Thyroid gland (tissue), 4 donors: ENCODE results near the gene XPO1. TPM values are rescaled to one million over a fixed set of nuclear protein-coding genes. Genes with fewer than 3 reads are reported as not detected.

ENCODE experiments used
- DNase-seq, 2 donors: peaks; one replicate each; pipeline ENCODE4 v3.0.0-alpha.2; 2019
- H3K27ac ChIP-seq, 3 donors: fragments of 200-600 bp; sonication (generic); 1 replicate in 2 of 3; 2 replicates in 1 of 3; pipeline ENCODE4 v1.5.1; 2016 to 2019; ENCODE audit warnings: mild to moderate bottlenecking in 1 of 3, moderate library complexity in 1 of 3
- H3K27me3 ChIP-seq: fragments of 200-600 bp; sonication (generic); one replicate; pipeline ENCODE4 v1.5.1; 2019
- H3K36me3 ChIP-seq, 2 donors: fragments of 200-600 bp; sonication (generic); one replicate each; pipeline ENCODE4 v1.5.1; 2016 to 2019
- H3K4me1 ChIP-seq, 2 donors: fragments of 200-600 bp; sonication (generic); one replicate each; pipeline ENCODE4 v1.5.1; 2017 to 2019
- H3K4me3 ChIP-seq, 3 donors: fragments of 200-600 bp; sonication (generic); replicated peaks in 1 of 3; 1 replicate in 2 of 3; 2 replicates in 1 of 3; pipeline ENCODE4 v1.5.1; 2016; ENCODE audit warnings: mild to moderate bottlenecking in 1 of 3
- H3K9me3 ChIP-seq: fragments of 200-600 bp; sonication (generic); one replicate; pipeline ENCODE4 v1.5.1; 2017
- CTCF ChIP-seq, 6 experiments: fragments of 200-600 bp in 3 of 6; fragments of 450-650 bp in 3 of 6; sonication (generic) in 3 of 6; IDR thresholded peaks; one replicate each; pipeline ENCODE4 v1.5.1; 2016 to 2019; ENCODE audit warnings: antibody characterized with exemption in 6 of 6, mild to moderate bottlenecking in 2 of 6, inconsistent platforms in 1 of 6, moderate library complexity in 1 of 6
- POLR2A ChIP-seq, 2 donors: fragments of 450-650 bp; IDR thresholded peaks; one replicate each; pipeline ENCODE4 v1.6.1; 2017; ENCODE audit warnings: antibody characterized with exemption in 2 of 2, mild to moderate bottlenecking in 2 of 2, moderate library complexity in 1 of 2
- WGBS, 2 donors: methylation state at CpG; one replicate each; pipeline ENCODE4 v1.1.5; 2017; 5-methylcytosine and 5-hydroxymethylcytosine counted together
- intact Hi-C: fragments of 100-400 bp; cut with DNase I; formaldehyde crosslinking; loops from one replicate; pipeline ENCODE4 v1.15.1; 2023
- total RNA-seq, 4 donors: library from RNA; depleted of rRNA; stranded (reverse); fragments of >200 nt; gene quantifications; one replicate each; pipeline ENCODE4 v1.2.3, GENCODE V29; 2016

Gene XPO1
- total RNA-seq, 4 donors from 2014 or later = 104 to 128 (median 118) TPM

GRCh38 chr2:61438670-61439069, 99.5 kb downstream of the XPO1 start:
- Histone ChIP-seq H3K27me3 (no peaks in the 10 kb centered on the region), H3K4me1 (peaks cover 25 to 47% of the 10 kb centered on the region in 2 donors), H3K27ac (peak overlapping the region in 1 of 3 donors; percentile 48), H3K9me3 (no peaks in the 10 kb centered on the region), H3K4me3 (no peak overlapping the region), H3K36me3 (no peaks in the 10 kb centered on the region)
- no peak for TF ChIP-seq CTCF (IDR thresholded peaks at IDR 0.05)
- intact Hi-C loops = no loop called here
- no peak for DNase-seq

- Histone ChIP-seq H3K27ac (no peak overlapping the region), H3K4me3 (no peak overlapping the region), H3K36me3 (no peaks in the 10 kb centered on the region), H3K27me3 (no peaks in the 10 kb centered on the region), H3K9me3 (no peaks in the 10 kb centered on the region), H3K4me1 (peaks cover 25 to 55% of the 10 kb centered on the region in 2 donors)
- no peak for DNase-seq
- no peak for TF ChIP-seq POLR2A (IDR thresholded peaks at IDR 0.05)
- no peak for TF ChIP-seq CTCF (IDR thresholded peaks at IDR 0.05)
- 95 to 96% methylated on average over 4 of the region's 4 CpGs for WGBS, 2 donors
- intact Hi-C loops = no loop called here
Measured at GRCh38 chr2:61437170-61437569, 101.0 kb downstream of the XPO1 start.

- intact Hi-C loops = no loop called here
- Histone ChIP-seq H3K27ac (no peak overlapping the region), H3K36me3 (no peaks in the 10 kb centered on the region), H3K27me3 (no peaks in the 10 kb centered on the region), H3K4me3 (no peak overlapping the region), H3K4me1 (peaks cover 21 to 46% of the 10 kb centered on the region in 2 donors), H3K9me3 (no peaks in the 10 kb centered on the region)
- TF ChIP-seq POLR2A (IDR thresholded peaks at IDR 0.05) = no peak
- no peak for TF ChIP-seq CTCF (IDR thresholded peaks at IDR 0.05)
- DNase-seq = no peak
- WGBS, 2 donors = 47 to 56% methylated on average over 2 of the region's 2 CpGs
Measured at GRCh38 chr2:61436092-61436491, 102.1 kb downstream of the XPO1 start.

- H3K9me3 ChIP-seq = no peaks in the 10 kb centered on the region
- no peaks in the 10 kb centered on the region for H3K36me3 ChIP-seq
- H3K27ac ChIP-seq = no peak overlapping the region
- no peak for TF ChIP-seq POLR2A (IDR thresholded peaks at IDR 0.05)
- no peak for TF ChIP-seq CTCF (IDR thresholded peaks at IDR 0.05)
- 89 to 93% methylated on average over 1 of the region's 1 CpG for WGBS, 2 donors
- peaks cover 21 to 46% of the 10 kb centered on the region in 2 donors for H3K4me1 ChIP-seq
- no peak for DNase-seq
- no peaks in the 10 kb centered on the region for H3K27me3 ChIP-seq
- no peak overlapping the region for H3K4me3 ChIP-seq
- intact Hi-C loops = no loop called here
Measured at GRCh38 chr2:61435291-61435690, 102.9 kb downstream of the XPO1 start.

GRCh38 chr2:61434314-61434713, 103.8 kb downstream of the XPO1 start:
- no peaks in the 10 kb centered on the region for H3K9me3 ChIP-seq
- DNase-seq = no peak
- no peak overlapping the region for H3K4me3 ChIP-seq
- H3K27ac ChIP-seq = no peak overlapping the region
- H3K27me3 ChIP-seq = no peaks in the 10 kb centered on the region
- intact Hi-C loops = no loop called here
- TF ChIP-seq POLR2A (IDR thresholded peaks at IDR 0.05) (no peak), CTCF (IDR thresholded peaks at IDR 0.05) (no peak)
- peaks cover 12 to 37% of the 10 kb centered on the region in 2 donors for H3K4me1 ChIP-seq
- no peaks in the 10 kb centered on the region for H3K36me3 ChIP-seq
